ENCODE results near the gene TMEM245.

DNA sequence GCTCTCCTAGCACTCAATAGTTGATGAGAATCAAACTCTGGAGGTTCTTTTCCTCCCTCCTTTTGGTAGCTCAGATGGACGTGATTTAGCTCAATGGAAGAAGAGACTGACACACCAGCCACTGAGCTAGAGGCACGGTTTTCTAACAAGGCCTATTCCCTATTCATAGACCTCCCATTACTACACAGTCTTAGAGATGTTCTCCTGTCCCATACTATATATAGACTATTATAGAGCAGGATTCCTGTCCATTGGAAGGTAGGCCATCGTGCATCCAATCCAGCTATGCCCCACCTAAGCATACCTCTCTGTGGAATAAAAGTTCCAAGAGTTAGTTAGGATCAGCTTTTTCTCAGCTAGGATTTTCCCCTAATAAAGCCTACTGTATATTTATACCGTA is 76.2 kb downstream of the TMEM245 start:
- TF ChIP-seq POLR2A (IDR thresholded peaks at IDR 0.05), result no peak
- TF ChIP-seq CTCF (IDR thresholded peaks at IDR 0.05), result no peak
